OCI-M2 (cell line): ENCODE data around the gene ACSM2B.
"Not testable (repeated sequence)": the region's sequence is repeated elsewhere in the genome, so short reads cannot be mapped to it uniquely, and the experiment has no call there.

Experiments
- DNase-seq: peaks from one replicate; lab custom pipeline; 2025; ENCODE audit not compliant: unreplicated experiment; lab: John Stamatoyannopoulos, UW

ACSM2B gene

GRCh38 chr16:20598832-20599469 is 22.8 kb upstream of the ACSM2B start:
- DNase-seq, result no peak

- not testable (repeated sequence) for DNase-seq
These were observed 19.5 kb upstream of the ACSM2B start for GRCh38 chr16:20595694-20596093.

GRCh38 chr16:20595068-20595467 is 18.9 kb upstream of the ACSM2B start:
- not testable (repeated sequence) for DNase-seq

- DNase-seq, result not testable (repeated sequence)
These were observed 16.6 kb upstream of the ACSM2B start for GRCh38 chr16:20592780-20593179.

- DNase-seq, result not testable (repeated sequence)
These were observed 13.3 kb upstream of the ACSM2B start for GRCh38 chr16:20589486-20589885.

- DNase-seq, result not testable (repeated sequence)
These were observed 11.5 kb upstream of the ACSM2B start for GRCh38 chr16:20587645-20588074.

- not testable (repeated sequence) for DNase-seq
These were observed 10.5 kb upstream of the ACSM2B start for GRCh38 chr16:20586716-20587115.

GRCh38 chr16:20586112-20586511 is 9.9 kb upstream of the ACSM2B start:
- not testable (repeated sequence) for DNase-seq

- not testable (repeated sequence) for DNase-seq
These were observed 4.5 kb upstream of the ACSM2B start for GRCh38 chr16:20580487-20581259.

- DNase-seq, result not testable (repeated sequence)
These were observed 1.9 kb upstream of the ACSM2B start for GRCh38 chr16:20578091-20578490.

- not testable (repeated sequence) for DNase-seq
These were observed 7.0 kb downstream of the ACSM2B start for GRCh38 chr16:20569117-20569651.

GRCh38 chr16:20568404-20568803 is 7.8 kb downstream of the ACSM2B start:
- no peak for DNase-seq

GRCh38 chr16:20566864-20567263 is 9.3 kb downstream of the ACSM2B start:
- no peak for DNase-seq

GRCh38 chr16:20565334-20565733 is 10.8 kb downstream of the ACSM2B start:
- not testable (repeated sequence) for DNase-seq

GRCh38 chr16:20564218-20564617 is 11.9 kb downstream of the ACSM2B start:
- not testable (repeated sequence) for DNase-seq

GRCh38 chr16:20555628-20556027 is 20.5 kb downstream of the ACSM2B start:
- DNase-seq, result not testable (repeated sequence)

GRCh38 chr16:20554689-20555088 is 21.5 kb downstream of the ACSM2B start:
- not testable (repeated sequence) for DNase-seq

- not testable (repeated sequence) for DNase-seq
These were observed 22.7 kb downstream of the ACSM2B start for GRCh38 chr16:20553493-20553892.

GRCh38 chr16:20546951-20547350 is 29.2 kb downstream of the ACSM2B start:
- not testable (repeated sequence) for DNase-seq

- not testable (repeated sequence) for DNase-seq
These were observed 29.8 kb downstream of the ACSM2B start for GRCh38 chr16:20546278-20546853.

GRCh38 chr16:20540603-20541316 is 35.4 kb downstream of the ACSM2B start:
- DNase-seq, result not testable (repeated sequence)
